HCT116 (cell line): Measurements from ENCODE around the gene THOP1. TPM values are rescaled to one million over a fixed set of nuclear protein-coding genes. Genes with fewer than 3 reads are reported as not detected.

Experiments
- ATAC-seq: fragments of 200-7000 bp; cut with Tn5 transposase; 2 replicates; pipeline ENCODE4 v1.9.1; 2020; ENCODE audit warnings: mild to moderate bottlenecking, moderate library complexity
- BruUV-seq: library from RNA; stranded (reverse); fragments of 400-500 nt; replicated peaks from 2 replicates; lab custom pipeline; 2021; lab: Mats Ljungman, UMichigan
- CTCF ChIA-PET: fragments of 300-600 bp; sonication (Branson Sonifier 250); formaldehyde crosslinking; loops from one replicate; lab custom pipeline; 2021; ENCODE audit warnings: antibody characterized with exemption; lab: Charles Lee
- POLR2A ChIA-PET: fragments of 300-600, 350-600 bp; sonication (Branson Sonifier 250); formaldehyde crosslinking; loops from one replicate; lab custom pipeline; 2021; ENCODE audit warnings: antibody characterized with exemption; lab: Charles Lee
- RAD21 ChIA-PET, 2 experiments: fragments of 300-600 bp; sonication (Branson Sonifier 250); formaldehyde crosslinking; loops; one replicate each; lab custom pipeline; 2023; ENCODE audit warnings: low total read pairs in 2 of 2; ENCODE audit not compliant: uncharacterized antibody in 2 of 2, unreplicated experiment in 2 of 2, low non-redundant PET in 1 of 2; lab: Charles Lee
- DNase-seq: peaks from one replicate; pipeline ENCODE4 v3.0.0-alpha.2; 2010; ENCODE audit warnings: low read depth, low spot score
- H2AFZ ChIP-seq: fragments of 200-600 bp; shearing (Covaris generic), sonication (generic); 2 replicates; pipeline ENCODE4 v1.6.1; 2017; ENCODE audit warnings: low read depth, mixed run types, mixed read lengths, antibody characterized with exemption, low read length; ENCODE audit not compliant: poor library complexity, severe bottlenecking
- H3K27ac ChIP-seq: 2 replicates; pipeline ENCODE4 v1.5.1; 2012; ENCODE audit warnings: low read depth, low read length
- H3K27me3 ChIP-seq: fragments of 200-600 bp; sonication (generic); 2 replicates; pipeline ENCODE4 v1.6.1; 2016; ENCODE audit warnings: mixed run types, low read length, mixed read lengths; ENCODE audit not compliant: insufficient read depth
- H3K36me3 ChIP-seq, 2 experiments: fragments of 200-500 bp in 1 of 2; fragments of 200-600 bp in 1 of 2; sonication (Bioruptor generic) in 1 of 2; sonication (generic) in 1 of 2; 2 replicates each; pipeline versions ENCODE4 v1.5.1 to v1.6.1; 2014 to 2016; ENCODE audit warnings: low read length in 2 of 2, inconsistent platforms in 1 of 2, mixed read lengths in 1 of 2, mixed run types in 1 of 2; ENCODE audit not compliant: insufficient read depth in 2 of 2, control insufficient read depth in 1 of 2
- H3K4me1 ChIP-seq, 2 experiments: fragments of 200-600 bp in 1 of 2; sonication (generic) in 1 of 2; 2 replicates each; pipeline versions ENCODE4 v1.5.1 to v1.6.1; 2012 to 2017; ENCODE audit warnings: low read length in 2 of 2, inconsistent platforms in 1 of 2, mild to moderate bottlenecking in 1 of 2, mixed read lengths in 1 of 2, mixed run types in 1 of 2, moderate library complexity in 1 of 2; ENCODE audit not compliant: insufficient read depth in 2 of 2, control insufficient read depth in 1 of 2
- H3K4me2 ChIP-seq: fragments of 200-600 bp; sonication (generic); 2 replicates; pipeline ENCODE4 v1.6.1; 2017; ENCODE audit warnings: mixed run types, low read length, mixed read lengths
- H3K4me3 ChIP-seq, 2 experiments: fragments of 200-600 bp in 1 of 2; sonication (generic) in 1 of 2; replicated peaks in 1 of 2; 2 replicates each; pipeline ENCODE4 v1.5.1; 2011 to 2016; ENCODE audit warnings: low read length in 2 of 2, control low read depth in 1 of 2, low read depth in 1 of 2, mild to moderate bottlenecking in 1 of 2, mixed read lengths in 1 of 2, mixed run types in 1 of 2
- H3K79me2 ChIP-seq: fragments of 200-600 bp; sonication (generic); 2 replicates; pipeline ENCODE4 v1.6.1; 2017; ENCODE audit warnings: mild to moderate bottlenecking, mixed run types, low read length, moderate library complexity, mixed read lengths; ENCODE audit not compliant: insufficient read depth
- H3K9ac ChIP-seq: fragments of 200-600 bp; sonication (generic); 2 replicates; pipeline ENCODE4 v1.6.1; 2016; ENCODE audit warnings: low read length, mixed read lengths
- H3K9me2 ChIP-seq: fragments of 200-600 bp; sonication (generic), shearing (Covaris generic); 2 replicates; pipeline ENCODE4 v1.6.1; 2017; ENCODE audit warnings: mixed run types, mild to moderate bottlenecking, moderate library complexity; ENCODE audit not compliant: insufficient read depth
- H3K9me3 ChIP-seq, 2 experiments: fragments of 200-500 bp in 1 of 2; fragments of 200-600 bp in 1 of 2; sonication (Bioruptor generic) in 1 of 2; sonication (generic) in 1 of 2; 2 replicates each; pipeline ENCODE4 v1.6.1; 2014 to 2017; ENCODE audit warnings: low read length in 2 of 2, mixed read lengths in 2 of 2, inconsistent platforms in 1 of 2, low read depth in 1 of 2, mild to moderate bottlenecking in 1 of 2, mixed run types in 1 of 2, moderate library complexity in 1 of 2; ENCODE audit not compliant: control insufficient read depth in 1 of 2, insufficient read depth in 1 of 2
- H4K20me1 ChIP-seq: fragments of 200-600 bp; sonication (generic), shearing (Covaris generic); 2 replicates; pipeline ENCODE4 v1.6.1; 2017; ENCODE audit warnings: mixed run types, mild to moderate bottlenecking, moderate library complexity; ENCODE audit not compliant: insufficient read depth
- CBX3 ChIP-seq: IDR thresholded peaks from 2 replicates; pipeline ENCODE4 v1.6.1; 2012; ENCODE audit warnings: low read depth
- CEBPB ChIP-seq: IDR thresholded peaks from 2 replicates; pipeline ENCODE4 v1.6.1; 2012; ENCODE audit warnings: low read depth
- ELF1 ChIP-seq: IDR thresholded peaks from 2 replicates; pipeline ENCODE4 v1.6.1; 2012; ENCODE audit warnings: low read depth, borderline replicate concordance
- EZH2 ChIP-seq: fragments of 200-600 bp; sonication (generic); IDR thresholded peaks from 2 replicates; pipeline ENCODE4 v1.6.1; 2017; ENCODE audit warnings: antibody characterized with exemption, mixed run types
- EZH2phosphoT487 ChIP-seq: fragments of 200-600 bp; IDR thresholded peaks from 2 replicates; pipeline ENCODE4 v1.6.1; 2018; ENCODE audit warnings: antibody characterized with exemption, borderline replicate concordance
- FOSL1 ChIP-seq: IDR thresholded peaks from 2 replicates; pipeline ENCODE4 v1.6.1; 2012; ENCODE audit warnings: low read depth
- POLR2A ChIP-seq: IDR thresholded peaks from 2 replicates; pipeline ENCODE4 v1.7.0; 2011; ENCODE audit warnings: borderline replicate concordance; ENCODE audit not compliant: insufficient read depth, insufficient read length; ENCODE audit errors: extremely low read depth
- POLR2AphosphoS5 ChIP-seq: IDR thresholded peaks from 2 replicates; pipeline ENCODE4 v1.6.1; 2011; ENCODE audit warnings: mild to moderate bottlenecking, low read depth, low read length, moderate library complexity
- RAD21 ChIP-seq: IDR thresholded peaks from 2 replicates; pipeline ENCODE4 v1.6.1; 2012; ENCODE audit warnings: low read depth, mild to moderate bottlenecking
- SP1 ChIP-seq: IDR thresholded peaks from 2 replicates; pipeline ENCODE4 v1.6.1; 2012; ENCODE audit warnings: low read depth
- TCF7L2 ChIP-seq: IDR thresholded peaks from 2 replicates; pipeline ENCODE4 v1.7.0; 2011; ENCODE audit warnings: borderline replicate concordance, inconsistent platforms; ENCODE audit not compliant: insufficient read depth, insufficient read length; ENCODE audit errors: extremely low read depth
- ZNF274 ChIP-seq: fragments of 200-500 bp; sonication (Bioruptor generic); IDR thresholded peaks from 2 replicates; pipeline ENCODE4 v1.6.1; 2014; ENCODE audit warnings: mild to moderate bottlenecking, low read depth, low read length, inconsistent platforms
- intact Hi-C: fragments of 100-400 bp; cut with micrococcal nuclease; formaldehyde crosslinking; loops from 2 replicates; pipeline ENCODE4 v1.10.0; 2022
- total RNA-seq: library from RNA; stranded (reverse); gene quantifications from one replicate; pipeline ENCODE4 v1.2.1, GENCODE V29; 2021; ENCODE audit not compliant: unreplicated experiment
- TF ChIP-seq, protein P1 (sequence below): IDR thresholded peaks from 2 replicates; pipeline ENCODE4 v1.6.1; 2012; ENCODE audit warnings: low read depth
- TF ChIP-seq, protein P2 (sequence below), 3 experiments: fragments of 200-600 bp in 1 of 3; sonication (generic) in 1 of 3; IDR thresholded peaks in 2 of 3; conservative IDR thresholded peaks in 1 of 3; 2 replicates each; pipeline ENCODE4 v1.5.1; 2012 to 2017; ENCODE audit warnings: low read depth in 2 of 3, low read length in 2 of 3, antibody characterized with exemption in 1 of 3, borderline replicate concordance in 1 of 3, control low read depth in 1 of 3, mild to moderate bottlenecking in 1 of 3, mixed read lengths in 1 of 3, mixed run types in 1 of 3, moderate library complexity in 1 of 3; ENCODE audit not compliant: insufficient read depth in 1 of 3
- TF ChIP-seq, protein P3 (sequence below): IDR thresholded peaks from 2 replicates; pipeline ENCODE4 v1.6.1; 2012

Gene THOP1
- total RNA-seq, 1 experiment from 2014 or later, result 201 TPM

DNA sequence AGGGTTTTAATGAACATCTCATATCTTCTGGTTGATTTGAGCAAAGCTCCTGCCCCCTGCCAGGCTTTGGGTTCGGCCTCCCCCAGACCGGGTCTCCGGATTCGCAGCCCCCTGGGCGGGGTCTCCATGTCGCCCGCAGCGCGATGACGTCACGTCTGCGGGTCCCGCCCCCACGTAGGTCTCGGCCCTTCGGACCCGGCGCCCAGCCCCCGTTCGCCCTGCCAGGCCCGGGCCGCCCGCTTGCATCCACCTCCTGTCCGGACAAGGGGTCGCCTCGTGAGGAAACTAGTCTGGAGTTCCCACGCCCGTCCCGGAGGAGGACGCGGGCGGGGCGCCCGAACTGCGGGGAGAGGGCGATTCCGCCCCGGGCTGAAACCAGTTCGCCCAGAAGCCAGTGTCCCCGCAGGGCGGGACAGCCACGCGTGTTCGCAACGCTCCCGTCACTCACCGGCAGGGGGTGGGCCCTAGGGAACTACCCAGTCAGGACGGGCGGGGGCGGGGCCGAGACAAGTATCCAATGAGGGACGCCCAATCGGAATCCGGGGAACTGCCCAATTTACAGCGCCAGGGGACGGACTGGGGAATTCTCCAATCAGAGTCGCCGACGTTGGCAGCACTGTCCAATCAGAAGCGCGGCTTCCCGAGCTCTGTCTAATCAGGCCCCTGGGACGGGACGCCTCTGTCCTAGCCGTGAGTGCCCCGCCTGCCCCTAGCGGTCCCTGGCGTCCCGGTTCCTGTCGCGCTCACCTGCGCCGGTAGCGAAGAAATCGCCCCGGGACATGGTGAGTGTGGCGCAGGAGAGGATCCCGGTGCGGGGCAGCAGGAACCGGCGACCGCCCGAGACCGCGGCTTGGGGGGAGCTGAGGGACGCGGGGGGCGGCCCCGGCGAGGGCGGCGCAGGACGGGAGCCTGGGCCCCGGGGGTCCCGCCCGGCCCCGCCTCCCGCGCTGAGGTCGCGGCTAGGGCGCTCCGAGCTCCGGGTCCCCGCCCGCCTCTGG is 55.8 kb downstream of the THOP1 start, which contains the start of gene ZNF555:
Gene ZNF555, plus strand, starts transcription at position 682 of the 998 bp plus-strand sequence. Its CDS starts 98 bp downstream, at position 780.
- ChIA-PET POLR2A (interaction anchor here (0.5 kb wide), 1 partner anchor 193 kb away, joined by 3 read pairs; no protein-coding TSS in a partner anchor), CTCF (interaction anchor here (0.7 to 1.7 kb wide), 4 partner anchors 10 to 109 kb away, joined by 3 to 5 read pairs (median 4); no protein-coding TSS in a partner anchor), RAD21 (no interaction called here)
- peak within 1 kb of the TSS; percentile 87 for H3K4me2 ChIP-seq
- peaks cover 1 to 7% of the 10 kb centered on the region in 2 experiments; a peak in 2 of 4 replicates for H3K9me3 ChIP-seq
- no peaks in the 10 kb centered on the region for H4K20me1 ChIP-seq
- H3K4me1 ChIP-seq, result peaks cover 0 to 12% of the 10 kb centered on the region in 2 experiments; a peak in 2 of 4 replicates
- H3K9ac ChIP-seq, result peak within 1 kb of the TSS; percentile 56
- intact Hi-C loops, result loop anchor here (10.0 kb wide), 1 partner anchor 94 kb away; no protein-coding TSS in a partner anchor
- DNase-seq, result peak; percentile 98
- ATAC-seq, result peak; percentile 99
- no peaks in the 10 kb centered on the region for H3K27me3 ChIP-seq
- no peaks in the 10 kb centered on the region; the same call in 1 of the 2 replicates for H3K79me2 ChIP-seq
- H2AFZ ChIP-seq, result no peak within 1 kb of the TSS
- H3K27ac ChIP-seq, result peak within 1 kb of the TSS; percentile 67; the same call in 1 of the 2 replicates
- H3K9me2 ChIP-seq, result no peaks in the 10 kb centered on the region
- peak within 1 kb of the TSS; percentile 53 to 64 for H3K4me3 ChIP-seq
- no peak for TF ChIP-seq EZH2phosphoT487
- TF ChIP-seq TCF7L2, result no peak
- TF ChIP-seq, protein P1, sequence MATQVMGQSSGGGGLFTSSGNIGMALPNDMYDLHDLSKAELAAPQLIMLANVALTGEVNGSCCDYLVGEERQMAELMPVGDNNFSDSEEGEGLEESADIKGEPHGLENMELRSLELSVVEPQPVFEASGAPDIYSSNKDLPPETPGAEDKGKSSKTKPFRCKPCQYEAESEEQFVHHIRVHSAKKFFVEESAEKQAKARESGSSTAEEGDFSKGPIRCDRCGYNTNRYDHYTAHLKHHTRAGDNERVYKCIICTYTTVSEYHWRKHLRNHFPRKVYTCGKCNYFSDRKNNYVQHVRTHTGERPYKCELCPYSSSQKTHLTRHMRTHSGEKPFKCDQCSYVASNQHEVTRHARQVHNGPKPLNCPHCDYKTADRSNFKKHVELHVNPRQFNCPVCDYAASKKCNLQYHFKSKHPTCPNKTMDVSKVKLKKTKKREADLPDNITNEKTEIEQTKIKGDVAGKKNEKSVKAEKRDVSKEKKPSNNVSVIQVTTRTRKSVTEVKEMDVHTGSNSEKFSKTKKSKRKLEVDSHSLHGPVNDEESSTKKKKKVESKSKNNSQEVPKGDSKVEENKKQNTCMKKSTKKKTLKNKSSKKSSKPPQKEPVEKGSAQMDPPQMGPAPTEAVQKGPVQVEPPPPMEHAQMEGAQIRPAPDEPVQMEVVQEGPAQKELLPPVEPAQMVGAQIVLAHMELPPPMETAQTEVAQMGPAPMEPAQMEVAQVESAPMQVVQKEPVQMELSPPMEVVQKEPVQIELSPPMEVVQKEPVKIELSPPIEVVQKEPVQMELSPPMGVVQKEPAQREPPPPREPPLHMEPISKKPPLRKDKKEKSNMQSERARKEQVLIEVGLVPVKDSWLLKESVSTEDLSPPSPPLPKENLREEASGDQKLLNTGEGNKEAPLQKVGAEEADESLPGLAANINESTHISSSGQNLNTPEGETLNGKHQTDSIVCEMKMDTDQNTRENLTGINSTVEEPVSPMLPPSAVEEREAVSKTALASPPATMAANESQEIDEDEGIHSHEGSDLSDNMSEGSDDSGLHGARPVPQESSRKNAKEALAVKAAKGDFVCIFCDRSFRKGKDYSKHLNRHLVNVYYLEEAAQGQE, result no peak
- TF ChIP-seq, protein P2, sequence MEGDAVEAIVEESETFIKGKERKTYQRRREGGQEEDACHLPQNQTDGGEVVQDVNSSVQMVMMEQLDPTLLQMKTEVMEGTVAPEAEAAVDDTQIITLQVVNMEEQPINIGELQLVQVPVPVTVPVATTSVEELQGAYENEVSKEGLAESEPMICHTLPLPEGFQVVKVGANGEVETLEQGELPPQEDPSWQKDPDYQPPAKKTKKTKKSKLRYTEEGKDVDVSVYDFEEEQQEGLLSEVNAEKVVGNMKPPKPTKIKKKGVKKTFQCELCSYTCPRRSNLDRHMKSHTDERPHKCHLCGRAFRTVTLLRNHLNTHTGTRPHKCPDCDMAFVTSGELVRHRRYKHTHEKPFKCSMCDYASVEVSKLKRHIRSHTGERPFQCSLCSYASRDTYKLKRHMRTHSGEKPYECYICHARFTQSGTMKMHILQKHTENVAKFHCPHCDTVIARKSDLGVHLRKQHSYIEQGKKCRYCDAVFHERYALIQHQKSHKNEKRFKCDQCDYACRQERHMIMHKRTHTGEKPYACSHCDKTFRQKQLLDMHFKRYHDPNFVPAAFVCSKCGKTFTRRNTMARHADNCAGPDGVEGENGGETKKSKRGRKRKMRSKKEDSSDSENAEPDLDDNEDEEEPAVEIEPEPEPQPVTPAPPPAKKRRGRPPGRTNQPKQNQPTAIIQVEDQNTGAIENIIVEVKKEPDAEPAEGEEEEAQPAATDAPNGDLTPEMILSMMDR (IDR thresholded peaks at IDR 0.05 in 2 of 3, conservative IDR thresholded peaks at IDR 0.05 in 1 of 3; ENCODE audit: borderline replicate concordance in 1 of 3, insufficient read depth in 1 of 3, low read depth in 2 of 3, low read length in 2 of 3), result peak in 2 of 3 experiments; percentile 33 to 56; a peak in 3 of 6 replicates
- no peak for TF ChIP-seq EZH2
- TF ChIP-seq, protein P3, sequence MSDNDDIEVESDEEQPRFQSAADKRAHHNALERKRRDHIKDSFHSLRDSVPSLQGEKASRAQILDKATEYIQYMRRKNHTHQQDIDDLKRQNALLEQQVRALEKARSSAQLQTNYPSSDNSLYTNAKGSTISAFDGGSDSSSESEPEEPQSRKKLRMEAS, result peak; percentile 43; the same call in 1 of the 2 replicates
- TF ChIP-seq CBX3, result peak; percentile 71; the same call in 1 of the 2 replicates
- TF ChIP-seq ZNF274, result no peak
- no peak for TF ChIP-seq RAD21
- peak; percentile 66 for TF ChIP-seq POLR2AphosphoS5
- TF ChIP-seq POLR2A, result no peak
- TF ChIP-seq ELF1, result no peak
- TF ChIP-seq CEBPB, result no peak
- TF ChIP-seq FOSL1, result no peak
- peak; percentile 98 for TF ChIP-seq SP1
- no TSS peak for BruUV-seq
- no peaks in the 10 kb centered on the region for H3K36me3 ChIP-seq
